ENCODE results near the gene LYZL1.

DNA sequence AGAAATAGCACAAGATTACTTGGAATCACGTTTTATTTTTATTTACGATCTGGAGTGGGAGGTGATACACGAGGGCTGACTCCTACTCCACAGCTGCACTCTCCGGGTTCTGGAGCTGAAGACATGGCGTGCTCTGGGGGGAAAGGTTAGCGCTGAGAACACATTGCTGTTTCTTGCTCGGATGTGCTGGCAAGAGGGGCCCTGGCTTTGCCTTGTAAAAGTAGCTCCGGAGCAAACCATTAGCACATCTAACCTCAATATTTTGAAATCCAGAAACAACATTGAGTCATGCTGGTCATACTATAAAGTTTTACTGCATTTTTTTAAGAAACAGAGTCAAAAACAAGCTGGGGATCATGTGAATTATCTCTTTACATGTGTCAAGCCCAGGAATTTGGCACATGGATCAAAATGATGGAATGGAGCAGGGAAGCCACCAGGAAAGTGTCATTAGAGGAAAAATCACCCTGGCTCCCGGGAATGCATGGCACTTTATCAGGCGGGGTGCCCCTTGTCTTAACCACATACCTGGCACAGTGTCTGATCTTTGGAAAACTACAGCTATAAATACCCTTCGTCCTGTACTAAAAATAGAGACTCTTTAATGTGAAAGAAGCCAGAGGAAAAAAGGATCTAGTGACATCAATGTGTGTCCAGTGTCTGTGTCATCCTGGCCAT, 31.6 kb upstream of the LYZL1 start:
- TF ChIP-seq, protein P1, sequence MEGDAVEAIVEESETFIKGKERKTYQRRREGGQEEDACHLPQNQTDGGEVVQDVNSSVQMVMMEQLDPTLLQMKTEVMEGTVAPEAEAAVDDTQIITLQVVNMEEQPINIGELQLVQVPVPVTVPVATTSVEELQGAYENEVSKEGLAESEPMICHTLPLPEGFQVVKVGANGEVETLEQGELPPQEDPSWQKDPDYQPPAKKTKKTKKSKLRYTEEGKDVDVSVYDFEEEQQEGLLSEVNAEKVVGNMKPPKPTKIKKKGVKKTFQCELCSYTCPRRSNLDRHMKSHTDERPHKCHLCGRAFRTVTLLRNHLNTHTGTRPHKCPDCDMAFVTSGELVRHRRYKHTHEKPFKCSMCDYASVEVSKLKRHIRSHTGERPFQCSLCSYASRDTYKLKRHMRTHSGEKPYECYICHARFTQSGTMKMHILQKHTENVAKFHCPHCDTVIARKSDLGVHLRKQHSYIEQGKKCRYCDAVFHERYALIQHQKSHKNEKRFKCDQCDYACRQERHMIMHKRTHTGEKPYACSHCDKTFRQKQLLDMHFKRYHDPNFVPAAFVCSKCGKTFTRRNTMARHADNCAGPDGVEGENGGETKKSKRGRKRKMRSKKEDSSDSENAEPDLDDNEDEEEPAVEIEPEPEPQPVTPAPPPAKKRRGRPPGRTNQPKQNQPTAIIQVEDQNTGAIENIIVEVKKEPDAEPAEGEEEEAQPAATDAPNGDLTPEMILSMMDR (IDR thresholded peaks at IDR 0.05; ENCODE audit: low read depth, low read length): no peak
- TF ChIP-seq POLR2A (IDR thresholded peaks at IDR 0.05; ENCODE audit: extremely low read depth, insufficient read length) (peak; percentile 24), MYC (IDR thresholded peaks at IDR 0.05; ENCODE audit: low read depth, low read length) (peak; percentile 78)
- TF ChIP-seq, protein P2, sequence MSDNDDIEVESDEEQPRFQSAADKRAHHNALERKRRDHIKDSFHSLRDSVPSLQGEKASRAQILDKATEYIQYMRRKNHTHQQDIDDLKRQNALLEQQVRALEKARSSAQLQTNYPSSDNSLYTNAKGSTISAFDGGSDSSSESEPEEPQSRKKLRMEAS (IDR thresholded peaks at IDR 0.05; ENCODE audit: low read depth, low read length): peak; percentile 63

Measured in NB4 (cell line).